Loucy (cell line): ENCODE data around the gene WDPCP.

Experiments used
- EZH2phosphoT487 ChIP-seq: fragments of 200-600 bp; IDR thresholded peaks from 2 replicates; pipeline ENCODE4 v1.6.1; 2018; ENCODE audit warnings: antibody characterized with exemption, mild to moderate bottlenecking, moderate library complexity, borderline replicate concordance
- TF ChIP-seq, protein P1 (sequence below): fragments of 200-600 bp; sonication (generic); conservative IDR thresholded peaks from 2 replicates; pipeline ENCODE4 v1.5.1; 2014; ENCODE audit warnings: mild to moderate bottlenecking, antibody characterized with exemption, low read length

DNA sequence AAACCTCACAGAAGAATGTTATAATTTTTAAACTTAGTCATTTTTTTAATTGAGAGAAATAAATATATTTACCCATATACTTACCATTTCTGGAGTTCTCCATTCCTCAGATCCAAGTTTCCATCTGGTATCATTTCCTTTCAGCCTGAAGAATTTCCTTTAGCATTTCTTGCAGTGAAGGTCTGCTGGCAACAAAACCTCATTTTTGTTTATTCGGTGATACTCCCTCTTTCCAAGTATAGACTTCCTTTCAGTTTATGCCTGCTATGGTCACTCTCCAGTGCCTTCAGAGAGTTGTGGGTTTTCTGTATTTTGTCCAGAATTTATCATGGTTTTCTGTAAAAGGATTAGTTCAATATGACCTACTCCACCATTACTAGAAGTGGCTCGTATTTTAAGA lies 17.0 kb downstream of the WDPCP start:
- TF ChIP-seq, protein P1, sequence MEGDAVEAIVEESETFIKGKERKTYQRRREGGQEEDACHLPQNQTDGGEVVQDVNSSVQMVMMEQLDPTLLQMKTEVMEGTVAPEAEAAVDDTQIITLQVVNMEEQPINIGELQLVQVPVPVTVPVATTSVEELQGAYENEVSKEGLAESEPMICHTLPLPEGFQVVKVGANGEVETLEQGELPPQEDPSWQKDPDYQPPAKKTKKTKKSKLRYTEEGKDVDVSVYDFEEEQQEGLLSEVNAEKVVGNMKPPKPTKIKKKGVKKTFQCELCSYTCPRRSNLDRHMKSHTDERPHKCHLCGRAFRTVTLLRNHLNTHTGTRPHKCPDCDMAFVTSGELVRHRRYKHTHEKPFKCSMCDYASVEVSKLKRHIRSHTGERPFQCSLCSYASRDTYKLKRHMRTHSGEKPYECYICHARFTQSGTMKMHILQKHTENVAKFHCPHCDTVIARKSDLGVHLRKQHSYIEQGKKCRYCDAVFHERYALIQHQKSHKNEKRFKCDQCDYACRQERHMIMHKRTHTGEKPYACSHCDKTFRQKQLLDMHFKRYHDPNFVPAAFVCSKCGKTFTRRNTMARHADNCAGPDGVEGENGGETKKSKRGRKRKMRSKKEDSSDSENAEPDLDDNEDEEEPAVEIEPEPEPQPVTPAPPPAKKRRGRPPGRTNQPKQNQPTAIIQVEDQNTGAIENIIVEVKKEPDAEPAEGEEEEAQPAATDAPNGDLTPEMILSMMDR, result no peak
- TF ChIP-seq EZH2phosphoT487, result no peak
